ENCODE measurements around the gene RIC8A. TPM values are rescaled to one million over a fixed set of nuclear protein-coding genes. Genes with fewer than 3 reads are reported as not detected.
A peak's percentile ranks its signal among the peaks of the same experiment; 100 is the strongest.

The RIC8A gene
- total RNA-seq, 3 donors from 2014 or later (not counting 1 experiment from before 2014, with no cell fraction given), result 102 to 153 (median 106) TPM

DNA sequence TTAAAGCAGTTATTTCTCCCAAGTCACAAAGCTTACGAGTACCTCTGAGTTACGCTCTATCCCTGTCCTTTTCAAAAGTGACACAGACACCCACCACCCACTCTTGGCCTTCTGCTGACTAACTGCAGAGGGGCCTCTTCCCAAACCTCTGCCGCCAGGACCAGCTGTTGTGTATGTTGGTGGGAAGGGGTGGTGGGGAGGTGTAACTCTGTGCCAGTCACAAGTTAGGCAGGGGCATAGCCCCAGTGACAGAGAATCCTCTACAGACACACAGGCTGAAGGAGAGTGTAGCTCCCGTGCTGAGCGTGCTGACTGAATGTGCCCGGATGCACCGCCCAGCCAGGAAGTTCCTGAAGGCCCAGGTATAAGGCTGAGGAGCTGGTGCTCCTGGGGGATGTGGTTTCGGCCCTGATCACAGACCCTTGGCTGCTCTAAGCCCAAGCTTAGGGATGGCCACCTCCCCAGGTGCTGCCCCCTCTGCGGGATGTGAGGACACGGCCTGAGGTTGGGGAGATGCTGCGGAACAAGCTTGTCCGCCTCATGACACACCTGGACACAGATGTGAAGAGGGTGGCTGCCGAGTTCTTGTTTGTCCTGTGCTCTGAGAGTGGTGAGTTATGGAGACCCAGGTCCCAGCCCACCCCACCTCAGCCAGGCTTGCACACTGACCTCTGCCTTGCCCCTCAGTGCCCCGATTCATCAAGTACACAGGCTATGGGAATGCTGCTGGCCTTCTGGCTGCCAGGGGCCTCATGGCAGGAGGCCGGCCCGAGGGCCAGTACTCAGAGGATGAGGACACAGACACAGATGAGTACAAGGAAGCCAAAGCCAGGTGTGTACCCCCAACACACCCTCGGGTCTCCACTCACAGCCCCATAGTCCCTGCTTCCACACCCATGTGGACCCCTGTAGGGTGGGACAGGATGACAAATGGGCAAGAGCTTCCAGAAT, 4.9 kb downstream of the RIC8A start:
- Histone ChIP-seq H3K27ac (ENCODE audit: low read length) (no peak overlapping the region), H3K4me3 (ENCODE audit: low read length) (no peak overlapping the region), H3K36me3 (ENCODE audit: control insufficient read depth, insufficient read depth, low read length) (peaks cover 64% of the 10 kb centered on the region), H3K4me1 (ENCODE audit: control insufficient read depth, insufficient read depth, low read length) (peaks cover 25% of the 10 kb centered on the region), H3K9me3 (ENCODE audit: control insufficient read depth, insufficient read depth, low read length) (no peaks in the 10 kb centered on the region), H3K27me3 (ENCODE audit: control insufficient read depth, insufficient read depth, low read length) (no peaks in the 10 kb centered on the region)
- Mint-ChIP-seq H3K4me1 (peaks cover 11 to 33% of the 10 kb centered on the region in 2 donors), H3K27me3 (ENCODE audit: low read depth in 2 of 2) (no peaks in the 10 kb centered on the region), H3K4me3 (no peak overlapping the region), H3K27ac (peak overlapping the region in 1 of 2 donors; percentile 53), H3K36me3 (no peaks in the 10 kb centered on the region), H3K9me3 (no peaks in the 10 kb centered on the region)
- 95% methylated on average over 16 of the region's 17 CpGs for WGBS (ENCODE audit: insufficient coverage)
- no peak for ATAC-seq
- DNase-seq, result no peak
- intact Hi-C loops (cut with micrococcal nuclease), result no loop called here
- TF ChIP-seq CTCF (IDR thresholded peaks at IDR 0.05), result no peak

DNA sequence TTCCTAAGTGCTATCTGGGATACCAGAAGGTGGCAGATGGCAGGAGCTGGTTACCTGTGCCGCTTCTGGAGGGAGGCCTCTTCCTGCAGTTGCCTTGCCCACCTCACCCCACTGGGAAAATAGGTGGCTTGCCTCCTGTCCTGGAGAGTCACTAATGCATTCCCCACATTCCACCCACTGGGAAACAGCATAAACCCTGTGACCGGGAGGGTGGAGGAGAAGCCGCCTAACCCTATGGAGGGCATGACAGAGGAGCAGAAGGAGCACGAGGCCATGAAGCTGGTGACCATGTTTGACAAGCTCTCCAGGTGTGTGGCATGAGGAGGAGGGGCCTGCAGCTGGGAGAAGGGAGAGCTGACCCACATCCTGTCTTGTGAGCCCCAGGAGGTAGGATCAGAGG, 5.6 kb downstream of the RIC8A start:
- H3K9me3 Mint-ChIP-seq, result no peaks in the 10 kb centered on the region
- no peaks in the 10 kb centered on the region for H3K36me3 Mint-ChIP-seq
- H3K4me1 Mint-ChIP-seq, result peaks cover 9 to 33% of the 10 kb centered on the region in 2 donors

DNA sequence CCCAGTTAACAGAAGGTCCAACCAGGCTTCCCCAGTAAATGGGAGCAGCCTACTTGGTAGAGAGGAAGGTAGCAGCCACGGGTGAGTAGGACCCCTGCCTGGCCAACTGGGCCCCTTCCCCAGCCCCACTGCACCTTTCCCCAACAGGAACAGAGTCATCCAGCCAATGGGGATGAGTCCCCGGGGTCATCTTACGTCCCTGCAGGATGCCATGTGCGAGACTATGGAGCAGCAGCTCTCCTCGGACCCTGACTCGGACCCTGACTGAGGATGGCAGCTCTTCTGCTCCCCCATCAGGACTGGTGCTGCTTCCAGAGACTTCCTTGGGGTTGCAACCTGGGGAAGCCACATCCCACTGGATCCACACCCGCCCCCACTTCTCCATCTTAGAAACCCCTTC, 6.6 kb downstream of the RIC8A start:
- H3K27me3 Mint-ChIP-seq (ENCODE audit: low read depth in 2 of 2), result no peaks in the 10 kb centered on the region
- Histone ChIP-seq H3K27ac (ENCODE audit: low read length) (no peak overlapping the region), H3K27me3 (ENCODE audit: control insufficient read depth, insufficient read depth, low read length) (no peaks in the 10 kb centered on the region), H3K36me3 (ENCODE audit: control insufficient read depth, insufficient read depth, low read length) (peaks cover 68% of the 10 kb centered on the region), H3K4me1 (ENCODE audit: control insufficient read depth, insufficient read depth, low read length) (peaks cover 13% of the 10 kb centered on the region), H3K4me3 (ENCODE audit: low read length) (no peak overlapping the region), H3K9me3 (ENCODE audit: control insufficient read depth, insufficient read depth, low read length) (no peaks in the 10 kb centered on the region)
- H3K9me3 Mint-ChIP-seq, result no peaks in the 10 kb centered on the region
- no peak for TF ChIP-seq CTCF (IDR thresholded peaks at IDR 0.05)
- no peak overlapping the region for H3K27ac Mint-ChIP-seq
- H3K4me1 Mint-ChIP-seq, result peaks cover 7 to 26% of the 10 kb centered on the region in 2 donors
- no peaks in the 10 kb centered on the region for H3K36me3 Mint-ChIP-seq
- 93% methylated on average over 7 of the region's 7 CpGs for WGBS (ENCODE audit: insufficient coverage)
- no peak overlapping the region for H3K4me3 Mint-ChIP-seq
- no peak for ATAC-seq
- no peak for DNase-seq
- intact Hi-C loops (cut with micrococcal nuclease), result no loop called here

More for the DNA sequence above, 5.6 kb downstream of the RIC8A start:
- no peak overlapping the region for H3K27ac ChIP-seq (ENCODE audit: low read length)
- Mint-ChIP-seq H3K27me3 (ENCODE audit: low read depth in 2 of 2) (no peaks in the 10 kb centered on the region), H3K4me3 (no peak overlapping the region), H3K27ac (peak overlapping the region in 1 of 2 donors; percentile 53)
- no peak for ATAC-seq
- no peaks in the 10 kb centered on the region for H3K9me3 ChIP-seq (ENCODE audit: control insufficient read depth, insufficient read depth, low read length)
- 95% methylated on average over 4 of the region's 4 CpGs for WGBS (ENCODE audit: insufficient coverage)
- peaks cover 19% of the 10 kb centered on the region for H3K4me1 ChIP-seq (ENCODE audit: control insufficient read depth, insufficient read depth, low read length)
- intact Hi-C loops (cut with micrococcal nuclease), result no loop called here
- no peaks in the 10 kb centered on the region for H3K27me3 ChIP-seq (ENCODE audit: control insufficient read depth, insufficient read depth, low read length)
- peaks cover 64% of the 10 kb centered on the region for H3K36me3 ChIP-seq (ENCODE audit: control insufficient read depth, insufficient read depth, low read length)
- DNase-seq, result no peak
- TF ChIP-seq CTCF (IDR thresholded peaks at IDR 0.05), result no peak
- H3K4me3 ChIP-seq (ENCODE audit: low read length), result no peak overlapping the region
